GM18517 (cell line): ENCODE results near the gene OR52K1.

Source experiments
- ATAC-seq: cut with Tn5 transposase; IDR thresholded peaks from one replicate; pipeline ENCODE4 v1.9.1; 2021; ENCODE audit warnings: mild to moderate bottlenecking, moderate library complexity; ENCODE audit not compliant: unreplicated experiment

The OR52K1 gene

GRCh38 chr11:4482445-4482844, at the start of gene OR52K1:
OR52K1 (plus strand) TSS chr11:4482646; CDS start chr11:4488901, 6,255 bp downstream.
- no peak for ATAC-seq

GRCh38 chr11:4433856-4434255, 48.6 kb upstream of the OR52K1 start:
- ATAC-seq = no peak

- no peak for ATAC-seq
Observed at GRCh38 chr11:4436411-4436810, 46.0 kb upstream of the OR52K1 start.

- ATAC-seq = no peak
Observed at GRCh38 chr11:4441515-4441914, 40.9 kb upstream of the OR52K1 start.

- no peak for ATAC-seq
Observed at GRCh38 chr11:4443232-4443891, 39.1 kb upstream of the OR52K1 start.

- no peak for ATAC-seq
Observed at GRCh38 chr11:4448995-4449394, 33.5 kb upstream of the OR52K1 start, which contains the start of gene OR52K2. OR52K2 (plus strand) TSS chr11:4449295; CDS start chr11:4449340, 45 bp downstream.

- ATAC-seq = no peak
Observed at GRCh38 chr11:4453118-4453517, 29.3 kb upstream of the OR52K1 start.

- ATAC-seq = no peak
Observed at GRCh38 chr11:4454021-4454420, 28.4 kb upstream of the OR52K1 start.

GRCh38 chr11:4455419-4455818, 27.0 kb upstream of the OR52K1 start:
- no peak for ATAC-seq

- peak; percentile 73 for ATAC-seq
Observed at GRCh38 chr11:4459500-4459899, 22.9 kb upstream of the OR52K1 start.

GRCh38 chr11:4460151-4460550, 22.3 kb upstream of the OR52K1 start:
- no peak for ATAC-seq

GRCh38 chr11:4464216-4465159, 18.0 kb upstream of the OR52K1 start:
- ATAC-seq = no peak

GRCh38 chr11:4465407-4465806, 17.0 kb upstream of the OR52K1 start:
- ATAC-seq = no peak

GRCh38 chr11:4466131-4466870, 16.1 kb upstream of the OR52K1 start:
- ATAC-seq = no peak

GRCh38 chr11:4466871-4467442, 15.5 kb upstream of the OR52K1 start:
- ATAC-seq = no peak

GRCh38 chr11:4467811-4468606, 14.4 kb upstream of the OR52K1 start:
- no peak for ATAC-seq

GRCh38 chr11:4479644-4480043, 2.8 kb upstream of the OR52K1 start:
- no peak for ATAC-seq

GRCh38 chr11:4480577-4481239, 1.7 kb upstream of the OR52K1 start:
- no peak for ATAC-seq

GRCh38 chr11:4481240-4481582, 1.2 kb upstream of the OR52K1 start:
- no peak for ATAC-seq

GRCh38 chr11:4484310-4484709, 1.9 kb downstream of the OR52K1 start:
- ATAC-seq = no peak
